ENCODE measurements around the gene ANXA1. TPM values are rescaled to one million over a fixed set of nuclear protein-coding genes. Genes with fewer than 3 reads are reported as not detected.

Gene ANXA1
- total RNA-seq, 2 experiments from 2014 or later: 171 to 187 TPM

DNA sequence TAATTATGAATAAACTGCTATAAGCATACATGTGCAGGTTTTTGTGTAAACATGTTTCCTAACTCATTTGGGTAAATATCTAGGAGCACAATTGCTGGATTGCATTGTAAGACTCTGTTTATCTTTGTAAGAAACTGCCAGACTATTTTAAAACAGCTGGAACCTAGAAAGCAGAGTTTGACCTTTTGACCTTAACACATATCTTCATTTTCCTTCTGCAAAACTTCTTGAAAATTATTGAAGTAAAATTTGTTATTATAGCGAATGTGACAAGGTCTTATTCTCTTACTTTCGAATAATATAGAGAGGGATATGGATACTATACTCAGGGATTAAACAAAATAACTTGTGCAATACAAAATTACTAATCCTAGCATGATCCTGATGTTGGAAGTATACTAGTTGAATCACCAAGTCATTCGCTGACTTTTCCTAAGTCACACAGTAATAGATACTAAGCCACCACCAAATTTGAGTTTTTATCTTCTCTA is 3.2 kb upstream of the ANXA1 start:
- DNase-seq: no peak
- no peak for ATAC-seq (ENCODE audit: low read depth)
- no peak overlapping the region for H3K27ac Mint-ChIP-seq
- no peak overlapping the region for H3K4me3 Mint-ChIP-seq
- H3K4me1 Mint-ChIP-seq: peaks cover 46% of the 10 kb centered on the region
- no peaks in the 10 kb centered on the region for H3K27me3 Mint-ChIP-seq
- H3K9me3 Mint-ChIP-seq: peaks cover 2% of the 10 kb centered on the region
- peaks cover 5% of the 10 kb centered on the region for H3K36me3 Mint-ChIP-seq
- POLR2A ChIA-PET: interaction anchor here (1.3 to 1.5 kb wide), 2 partner anchors 13 to 15 kb away, joined by 3 to 4 read pairs; no protein-coding TSS in a partner anchor

DNA sequence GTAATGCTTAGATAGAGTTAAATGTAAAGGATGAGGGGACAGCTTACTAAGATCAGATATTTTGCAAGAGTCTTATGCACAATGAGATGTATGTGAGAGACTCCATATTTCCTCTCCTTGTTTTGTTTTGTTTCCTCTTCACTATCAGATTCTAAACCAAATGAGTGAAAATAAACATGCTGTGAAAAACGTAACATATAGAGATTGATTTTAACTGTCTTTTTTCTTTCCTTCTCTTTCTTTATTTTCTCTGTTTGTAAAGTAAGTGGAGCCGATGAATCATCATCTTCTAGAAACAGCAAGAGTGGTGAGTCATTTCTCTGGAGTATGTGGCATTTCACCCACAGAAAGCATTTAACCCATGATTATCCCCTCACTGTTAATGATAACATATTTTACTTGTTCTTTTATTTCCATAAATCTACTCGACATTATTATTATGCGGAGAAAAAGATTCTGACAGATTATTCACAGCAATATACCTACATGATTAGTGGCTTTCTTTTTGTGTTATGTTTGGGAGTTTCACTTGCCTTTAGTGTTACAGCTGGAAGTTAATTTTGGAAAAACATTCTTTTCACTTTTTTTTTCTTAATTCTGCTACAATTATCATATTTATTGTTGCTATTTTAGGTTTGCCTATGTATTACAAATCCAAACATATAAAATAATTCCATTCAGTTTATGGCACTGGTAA is 2.1 kb upstream of the ANXA1 start:
- peaks cover 47% of the 10 kb centered on the region for H3K4me1 Mint-ChIP-seq
- peak overlapping the region; percentile 88 for H3K27ac Mint-ChIP-seq
- DNase-seq (no peak), ATAC-seq (ENCODE audit: low read depth) (peak; percentile 56)
- H3K4me3 Mint-ChIP-seq: peak overlapping the region; percentile 68
- POLR2A ChIA-PET: interaction anchor here (1.3 to 1.5 kb wide), 2 partner anchors 14 to 16 kb away, joined by 3 to 4 read pairs; no protein-coding TSS in a partner anchor
- no peaks in the 10 kb centered on the region for H3K27me3 Mint-ChIP-seq
- peaks cover 2% of the 10 kb centered on the region for H3K9me3 Mint-ChIP-seq
- peaks cover 6% of the 10 kb centered on the region for H3K36me3 Mint-ChIP-seq

DNA sequence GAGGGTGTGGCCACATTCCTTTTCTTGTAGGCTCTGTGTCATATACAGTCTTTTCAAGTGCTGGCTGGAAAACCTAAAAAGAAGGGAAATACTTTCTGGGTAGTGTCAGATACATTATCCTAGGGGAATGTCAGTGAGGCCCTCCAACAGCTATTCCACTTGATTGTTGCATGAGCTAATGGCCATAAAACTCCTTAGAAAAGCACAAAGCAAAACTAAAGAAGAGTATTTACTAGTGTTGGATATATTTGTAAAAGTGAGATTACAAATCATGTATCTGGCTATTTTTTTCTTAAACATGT is 829 bp downstream of the ANXA1 start:
- POLR2A ChIA-PET: interaction anchor here (1.6 to 3.4 kb wide), 2 partner anchors 17 to 20 kb away, joined by 8 to 21 read pairs; no protein-coding TSS in a partner anchor
- peak overlapping the region; percentile 90 for H3K4me3 Mint-ChIP-seq
- DNase-seq: no peak

DNA sequence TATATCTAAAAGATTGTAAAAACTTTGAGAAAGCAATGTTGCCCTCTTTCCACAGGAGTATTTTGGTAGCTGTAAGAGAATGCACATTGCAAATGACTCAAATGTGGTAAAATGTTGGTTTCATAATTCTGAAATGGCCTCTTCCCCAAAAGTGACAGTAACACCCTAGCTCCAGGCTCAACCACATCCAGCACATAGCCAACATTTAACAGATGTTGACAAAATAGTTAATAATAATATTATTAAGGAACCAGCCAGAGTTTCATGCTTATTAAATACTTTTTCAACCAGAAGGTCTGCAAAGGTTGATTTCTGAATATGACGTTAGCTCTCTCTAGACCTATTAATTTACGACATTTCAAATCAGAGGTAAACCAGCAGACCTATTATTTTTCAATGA is 1.3 kb downstream of the ANXA1 start:
- peak; percentile 46 for ATAC-seq (ENCODE audit: low read depth)
- Mint-ChIP-seq H3K27me3 (no peaks in the 10 kb centered on the region), H3K36me3 (peaks cover 12% of the 10 kb centered on the region), H3K27ac (peak overlapping the region; percentile 88), H3K4me1 (peaks cover 63% of the 10 kb centered on the region), H3K4me3 (peak overlapping the region; percentile 90), H3K9me3 (peaks cover 2% of the 10 kb centered on the region)
- POLR2A ChIA-PET: interaction anchor here (0.6 to 3.4 kb wide), 4 partner anchors 17 to 1980 kb away, joined by 3 to 21 read pairs (median 6); no protein-coding TSS in a partner anchor
- DNase-seq: no peak

More for the DNA sequence above, 829 bp downstream of the ANXA1 start:
- no peak for ATAC-seq (ENCODE audit: low read depth)
- H3K27ac Mint-ChIP-seq: peak overlapping the region; percentile 88
- no peaks in the 10 kb centered on the region for H3K27me3 Mint-ChIP-seq
- peaks cover 2% of the 10 kb centered on the region for H3K9me3 Mint-ChIP-seq
- peaks cover 59% of the 10 kb centered on the region for H3K4me1 Mint-ChIP-seq
- peaks cover 9% of the 10 kb centered on the region for H3K36me3 Mint-ChIP-seq

DNA sequence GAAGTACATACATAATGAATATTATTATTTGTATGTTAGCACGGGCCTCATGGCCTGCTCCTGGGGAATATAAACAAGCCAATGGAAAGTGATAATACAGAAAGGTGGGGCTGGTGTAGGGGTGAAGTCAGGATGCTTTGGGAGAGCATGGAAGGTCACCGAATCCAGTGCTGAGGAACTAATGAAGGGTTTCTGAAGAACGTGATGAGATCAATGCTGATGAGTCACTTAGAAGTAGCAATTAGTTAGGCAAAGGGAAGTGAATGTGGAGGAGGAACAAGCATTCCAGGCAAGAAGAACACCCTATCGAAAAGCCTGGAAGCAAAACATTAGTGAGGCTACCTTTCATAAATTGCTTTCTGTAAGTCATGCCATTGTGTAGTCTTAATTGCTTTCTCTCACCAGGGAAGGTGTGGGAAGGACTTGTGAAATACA is 2.1 kb downstream of the ANXA1 start:
- H3K9me3 Mint-ChIP-seq: no peaks in the 10 kb centered on the region
- ATAC-seq (ENCODE audit: low read depth) (no peak), DNase-seq (no peak)
- H3K27me3 Mint-ChIP-seq: no peaks in the 10 kb centered on the region
- peaks cover 61% of the 10 kb centered on the region for H3K4me1 Mint-ChIP-seq
- H3K36me3 Mint-ChIP-seq: peaks cover 15% of the 10 kb centered on the region
- H3K27ac Mint-ChIP-seq: peak overlapping the region; percentile 84
- POLR2A ChIA-PET: interaction anchor here (0.7 to 3.4 kb wide), 2 partner anchors 21 to 1979 kb away, joined by 3 to 21 read pairs; no protein-coding TSS in a partner anchor
- H3K4me3 Mint-ChIP-seq: peak overlapping the region; percentile 83

DNA sequence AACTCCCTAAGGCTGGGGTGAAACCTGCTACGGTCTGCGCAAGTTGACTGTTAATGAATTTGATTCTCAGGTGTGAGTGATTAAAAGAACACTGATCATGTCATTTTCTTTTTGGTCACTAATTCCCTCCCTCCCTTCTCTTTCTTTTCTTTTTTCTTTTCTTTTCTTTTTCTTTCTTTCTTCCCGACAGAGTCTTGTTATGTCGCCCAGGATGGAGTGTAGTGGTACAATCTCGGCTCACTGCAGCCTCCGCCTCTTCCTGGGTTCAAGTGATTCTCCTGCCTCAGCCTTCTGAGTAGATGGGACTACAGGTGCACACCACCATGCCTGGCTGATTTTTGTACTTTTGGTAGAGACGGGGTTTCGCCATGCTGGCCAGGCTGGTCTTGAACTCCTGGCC is 2.6 kb downstream of the ANXA1 start:
- peak overlapping the region; percentile 84 for H3K27ac Mint-ChIP-seq
- no peaks in the 10 kb centered on the region for H3K27me3 Mint-ChIP-seq
- H3K4me3 Mint-ChIP-seq: peak overlapping the region; percentile 83
- peaks cover 60% of the 10 kb centered on the region for H3K4me1 Mint-ChIP-seq
- peak; percentile 32 for DNase-seq
- H3K9me3 Mint-ChIP-seq: no peaks in the 10 kb centered on the region
- peaks cover 18% of the 10 kb centered on the region for H3K36me3 Mint-ChIP-seq
- peak; percentile 6 for ATAC-seq (ENCODE audit: low read depth)
- POLR2A ChIA-PET: interaction anchor here (1.4 to 1.7 kb wide), 2 partner anchors 21 to 23 kb away, joined by 5 to 8 read pairs; no protein-coding TSS in a partner anchor

DNA sequence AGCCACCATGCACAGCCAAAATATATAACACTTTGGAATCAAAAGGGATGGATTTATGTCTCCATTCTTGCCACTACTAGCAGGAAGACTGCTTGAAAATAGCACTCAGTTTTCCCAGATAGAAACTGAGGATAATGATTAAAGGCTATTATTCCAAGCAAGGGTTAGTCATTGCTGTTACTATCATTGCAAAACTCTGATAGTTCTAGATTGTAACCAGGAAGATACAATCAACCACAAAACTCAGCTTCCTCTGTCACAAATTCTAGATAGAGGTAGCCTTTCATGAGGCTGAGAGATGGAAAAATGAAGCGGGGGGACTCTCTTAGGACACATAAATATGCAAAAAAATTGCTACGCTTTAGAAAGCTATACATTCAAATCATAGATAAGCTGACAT is 3.1 kb downstream of the ANXA1 start:
- peaks cover 20% of the 10 kb centered on the region for H3K36me3 Mint-ChIP-seq
- no peaks in the 10 kb centered on the region for H3K27me3 Mint-ChIP-seq
- peak overlapping the region; percentile 84 for H3K27ac Mint-ChIP-seq
- H3K4me1 Mint-ChIP-seq: peaks cover 55% of the 10 kb centered on the region
- DNase-seq: no peak
- POLR2A ChIA-PET: interaction anchor here (1.4 to 1.7 kb wide), 2 partner anchors 21 to 23 kb away, joined by 5 to 8 read pairs; no protein-coding TSS in a partner anchor
- ATAC-seq (ENCODE audit: low read depth): peak; percentile 59
- peak overlapping the region; percentile 83 for H3K4me3 Mint-ChIP-seq
- H3K9me3 Mint-ChIP-seq: no peaks in the 10 kb centered on the region

DNA sequence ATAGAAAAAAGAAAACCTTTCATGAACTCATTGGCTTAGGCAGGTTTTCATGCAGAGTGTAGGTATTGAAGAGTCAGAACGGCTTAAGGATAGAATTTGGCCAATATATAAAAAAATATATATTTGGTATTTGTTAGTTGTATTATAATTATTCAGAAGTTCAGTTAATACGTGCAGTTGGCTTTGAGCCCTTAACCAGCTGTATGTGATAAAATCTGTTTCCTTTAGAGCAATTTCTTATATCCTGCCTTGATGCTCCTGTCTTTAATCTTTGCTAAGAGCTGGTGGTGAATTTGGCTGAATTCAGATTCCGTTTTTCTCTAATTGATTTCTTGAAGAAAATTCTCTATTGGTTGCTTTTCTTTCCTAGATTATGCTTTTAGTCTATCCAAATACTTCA is 3.7 kb downstream of the ANXA1 start:
- H3K27ac Mint-ChIP-seq: peak overlapping the region; percentile 84
- peaks cover 25% of the 10 kb centered on the region for H3K36me3 Mint-ChIP-seq
- ATAC-seq (ENCODE audit: low read depth) (peak; percentile 2), DNase-seq (no peak)
- peak overlapping the region; percentile 83 for H3K4me3 Mint-ChIP-seq
- no peaks in the 10 kb centered on the region for H3K27me3 Mint-ChIP-seq
- H3K9me3 Mint-ChIP-seq: no peaks in the 10 kb centered on the region
- H3K4me1 Mint-ChIP-seq: peaks cover 52% of the 10 kb centered on the region
- POLR2A ChIA-PET: interaction anchor here (1.4 to 1.7 kb wide), 2 partner anchors 22 to 24 kb away, joined by 5 to 8 read pairs; no protein-coding TSS in a partner anchor

DNA sequence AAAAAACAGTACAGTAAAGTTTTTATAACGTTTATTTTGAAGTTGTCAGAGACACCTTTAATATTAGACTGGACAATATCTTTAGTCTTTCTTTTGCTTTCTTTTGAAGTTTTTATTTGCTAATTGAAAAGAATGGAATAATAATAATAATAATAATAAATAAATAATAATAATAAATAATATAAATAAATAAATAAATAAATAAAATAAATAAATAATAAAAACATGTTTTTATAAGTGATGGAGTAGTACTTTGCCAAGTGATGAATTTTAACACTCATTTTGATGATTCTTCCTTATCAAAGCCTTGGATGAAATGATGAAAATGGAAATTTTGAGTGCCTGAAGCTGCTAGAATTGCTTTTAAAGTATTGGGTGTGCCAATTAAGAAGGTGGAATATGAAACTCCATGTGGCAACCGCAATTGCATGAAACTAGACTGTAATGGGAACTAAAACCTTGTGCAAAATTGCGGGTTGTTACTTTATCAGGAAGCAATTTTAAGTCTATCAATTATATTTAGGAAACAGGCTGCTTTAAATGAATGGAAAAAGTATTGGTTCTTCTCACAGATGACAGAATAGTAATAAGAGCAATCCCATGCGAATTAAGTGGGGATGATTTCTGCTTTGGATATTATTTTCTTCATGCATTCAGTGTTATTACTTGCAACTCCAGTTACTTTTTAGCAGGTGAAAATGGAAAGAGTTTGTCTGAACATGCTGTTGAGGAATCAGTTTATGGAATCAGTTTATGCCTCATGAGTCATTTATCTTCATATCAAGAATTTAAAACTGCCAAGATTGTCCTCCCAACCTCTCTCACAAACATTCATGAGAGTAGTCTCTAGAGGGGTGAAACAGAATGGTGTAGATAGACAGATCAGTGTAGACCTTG is 4.6 kb downstream of the ANXA1 start:
- H3K27ac Mint-ChIP-seq: no peak overlapping the region
- no peaks in the 10 kb centered on the region for H3K9me3 Mint-ChIP-seq
- peaks cover 30% of the 10 kb centered on the region for H3K36me3 Mint-ChIP-seq

DNA sequence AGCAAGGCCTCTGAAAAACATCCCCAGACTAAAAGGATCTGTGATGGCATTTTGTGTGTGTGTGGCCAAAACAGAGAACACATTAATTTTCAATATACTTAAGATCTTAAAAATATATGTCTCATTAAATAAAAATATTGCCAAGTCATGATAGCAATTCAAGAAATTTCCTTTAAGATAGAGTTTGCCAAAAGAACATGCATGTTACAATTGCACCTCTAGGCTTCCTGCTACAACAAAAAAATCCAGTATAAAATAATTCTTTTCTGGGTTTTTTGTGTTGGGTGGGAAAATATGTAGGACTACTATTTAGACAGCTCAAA is 5.2 kb downstream of the ANXA1 start:
- POLR2A ChIA-PET: no interaction called here
- ATAC-seq (ENCODE audit: low read depth) (no peak), DNase-seq (no peak)
- Mint-ChIP-seq H3K27me3 (no peaks in the 10 kb centered on the region), H3K9me3 (no peaks in the 10 kb centered on the region), H3K4me1 (peaks cover 43% of the 10 kb centered on the region), H3K27ac (no peak overlapping the region), H3K36me3 (peaks cover 32% of the 10 kb centered on the region), H3K4me3 (no peak overlapping the region)

More for the DNA sequence above, 4.6 kb downstream of the ANXA1 start:
- H3K4me3 Mint-ChIP-seq: peak overlapping the region; percentile 55
- POLR2A ChIA-PET: interaction anchor here (1.4 to 1.7 kb wide), 2 partner anchors 23 to 25 kb away, joined by 5 to 8 read pairs; no protein-coding TSS in a partner anchor
- ATAC-seq (ENCODE audit: low read depth) (no peak), DNase-seq (no peak)
- no peaks in the 10 kb centered on the region for H3K27me3 Mint-ChIP-seq
- H3K4me1 Mint-ChIP-seq: peaks cover 48% of the 10 kb centered on the region

DNA sequence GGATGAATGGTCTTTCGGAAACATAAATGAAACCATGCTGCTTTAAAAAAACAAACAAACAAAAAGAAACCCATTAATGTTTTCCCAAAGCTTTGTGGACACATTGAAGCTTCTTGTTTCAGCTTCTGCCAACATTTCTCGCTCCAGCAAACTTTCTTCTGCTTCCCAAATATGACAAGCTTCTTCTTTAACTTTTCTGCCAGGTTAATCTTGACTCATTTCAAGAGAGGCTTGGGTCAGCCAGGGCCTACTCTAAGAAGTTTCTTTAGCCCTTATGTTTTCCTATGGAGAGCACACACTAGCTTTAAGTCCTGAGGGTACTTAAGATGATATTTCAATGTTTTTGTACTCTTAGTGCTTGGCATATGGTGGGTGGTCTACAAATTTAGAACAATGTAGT is 6.1 kb downstream of the ANXA1 start:
- POLR2A ChIA-PET: interaction anchor here (1.1 kb wide), 1 partner anchor 27 kb away, joined by 4 read pairs; no protein-coding TSS in a partner anchor
- Mint-ChIP-seq H3K27me3 (no peaks in the 10 kb centered on the region), H3K27ac (no peak overlapping the region), H3K4me1 (peaks cover 38% of the 10 kb centered on the region), H3K36me3 (peaks cover 37% of the 10 kb centered on the region), H3K9me3 (no peaks in the 10 kb centered on the region), H3K4me3 (peak overlapping the region; percentile 17)
- DNase-seq: no peak
- no peak for ATAC-seq (ENCODE audit: low read depth)

DNA sequence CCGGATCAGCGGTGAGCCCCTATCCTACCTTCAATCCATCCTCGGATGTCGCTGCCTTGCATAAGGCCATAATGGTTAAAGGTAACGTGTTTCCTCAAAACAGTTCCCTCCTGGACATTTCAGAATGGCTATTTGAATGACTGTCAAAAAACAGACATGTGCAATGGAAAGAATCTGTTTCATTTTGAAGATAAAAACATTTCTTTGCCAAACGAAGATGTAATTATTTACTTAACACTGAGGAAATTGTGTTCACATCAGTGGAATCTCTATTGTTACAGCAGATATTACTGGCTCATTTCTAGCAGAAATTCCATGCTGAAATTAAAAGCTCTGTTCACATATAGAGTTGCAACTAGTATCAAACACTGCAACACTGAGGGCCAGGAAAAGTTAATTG is 7.1 kb downstream of the ANXA1 start:
- Mint-ChIP-seq H3K27ac (no peak overlapping the region), H3K27me3 (no peaks in the 10 kb centered on the region), H3K36me3 (peaks cover 45% of the 10 kb centered on the region), H3K4me1 (peaks cover 40% of the 10 kb centered on the region), H3K9me3 (no peaks in the 10 kb centered on the region), H3K4me3 (no peak overlapping the region)
- ATAC-seq (ENCODE audit: low read depth): no peak
- no peak for DNase-seq
- POLR2A ChIA-PET: no interaction called here

DNA sequence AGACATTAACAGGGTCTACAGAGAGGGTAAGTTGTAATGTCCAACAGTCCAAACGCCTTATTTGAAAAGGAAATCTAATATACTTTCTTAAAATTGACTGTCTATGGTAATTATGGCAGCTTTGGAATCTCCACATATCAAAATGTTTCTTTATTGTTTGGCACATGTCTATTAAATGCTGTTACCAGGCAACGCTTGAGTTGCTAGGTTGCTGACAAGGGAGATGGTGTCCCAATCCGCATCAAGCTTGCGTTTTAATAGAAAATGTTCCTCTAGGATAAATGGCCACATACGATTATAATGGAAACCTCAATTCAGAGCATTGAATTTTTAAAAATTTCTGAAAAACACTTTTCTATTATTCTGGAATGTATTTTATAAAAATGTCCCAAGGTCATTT is 9.2 kb downstream of the ANXA1 start:
- no peaks in the 10 kb centered on the region for H3K9me3 Mint-ChIP-seq
- POLR2A ChIA-PET: no interaction called here
- H3K27ac Mint-ChIP-seq: no peak overlapping the region
- ATAC-seq (ENCODE audit: low read depth) (no peak), DNase-seq (no peak)
- H3K36me3 Mint-ChIP-seq: peaks cover 54% of the 10 kb centered on the region
- peaks cover 25% of the 10 kb centered on the region for H3K4me1 Mint-ChIP-seq
- H3K27me3 Mint-ChIP-seq: no peaks in the 10 kb centered on the region
- no peak overlapping the region for H3K4me3 Mint-ChIP-seq
